ENCODE results near the gene ADCY3.

DNA sequence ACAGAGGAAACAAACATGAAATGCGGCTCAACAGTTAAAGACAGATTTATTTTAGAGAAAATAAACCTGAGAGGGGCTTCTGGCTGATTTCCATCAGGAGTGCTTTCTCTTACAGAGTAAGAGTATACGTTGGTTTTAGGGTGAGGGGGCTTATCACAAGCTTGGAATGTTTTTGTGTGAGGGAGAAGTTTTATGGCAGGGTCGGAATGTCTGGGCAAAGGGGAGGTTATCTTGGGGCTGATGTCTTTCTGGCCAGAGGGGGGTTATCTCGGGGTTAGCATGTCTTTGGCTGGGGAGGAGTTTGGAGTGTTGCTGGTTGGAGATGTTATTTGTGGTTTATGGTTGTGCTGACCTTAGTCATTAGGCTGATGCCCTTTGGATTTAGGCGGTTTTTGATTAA is 149.0 kb downstream of the ADCY3 start:
- TF ChIP-seq CTCF (IDR thresholded peaks at IDR 0.05 in 8 of 11, conservative IDR thresholded peaks at IDR 0.05 in 3 of 11) (no peak), POLR2AphosphoS5 (IDR thresholded peaks at IDR 0.05) (no peak)
